ENCODE results near the gene SHOC1.

Gene SHOC1

GRCh38 chr9:111794835-111795556, at the start of gene SHOC1:
SHOC1 (minus strand) TSS chr9:111794937; CDS start chr9:111791418, 3,519 bp downstream.
- Histone ChIP-seq H2AFZ (ENCODE audit: low read depth, low read length) (no peak within 1 kb of the TSS), H3K4me2 (ENCODE audit: low read length) (no peak within 1 kb of the TSS), H3K9ac (ENCODE audit: low read length) (no peak within 1 kb of the TSS), H3K4me3 (ENCODE audit: low read length) (no peak within 1 kb of the TSS), H4K20me1 (ENCODE audit: insufficient read depth, low read length) (no peaks in the 10 kb centered on the region), H3K27me3 (ENCODE audit: low read depth, low read length) (no peaks in the 10 kb centered on the region), H3K9me3 (ENCODE audit: insufficient read depth, low read length) (no peaks in the 10 kb centered on the region), H3K36me3 (replicated peaks; ENCODE audit: low read depth, low read length) (no peaks in the 10 kb centered on the region), H3K27ac (ENCODE audit: low read length) (no peak within 1 kb of the TSS), H3K79me2 (ENCODE audit: low read length) (no peaks in the 10 kb centered on the region), H3K4me1 (ENCODE audit: low read length) (no peaks in the 10 kb centered on the region)
- no peak for TF ChIP-seq CTCF (IDR thresholded peaks at IDR 0.05; ENCODE audit: low read depth, low read length)
- no peak for TF ChIP-seq EZH2phosphoT487 (IDR thresholded peaks at IDR 0.05; ENCODE audit: low read depth)

- Histone ChIP-seq H3K27ac (ENCODE audit: low read length) (no peak overlapping the region), H3K4me1 (ENCODE audit: low read length) (peaks cover 13% of the 10 kb centered on the region), H3K4me2 (ENCODE audit: low read length) (no peak overlapping the region), H3K79me2 (ENCODE audit: low read length) (no peaks in the 10 kb centered on the region), H3K27me3 (ENCODE audit: low read depth, low read length) (peaks cover 17% of the 10 kb centered on the region), H2AFZ (ENCODE audit: low read depth, low read length) (no peak overlapping the region), H3K36me3 (replicated peaks; ENCODE audit: low read depth, low read length) (no peaks in the 10 kb centered on the region), H3K9ac (ENCODE audit: low read length) (no peak overlapping the region), H3K4me3 (ENCODE audit: low read length) (no peak overlapping the region), H4K20me1 (ENCODE audit: insufficient read depth, low read length) (no peaks in the 10 kb centered on the region), H3K9me3 (ENCODE audit: insufficient read depth, low read length) (no peaks in the 10 kb centered on the region)
- no peak for TF ChIP-seq CTCF (IDR thresholded peaks at IDR 0.05; ENCODE audit: low read depth, low read length)
- TF ChIP-seq EZH2phosphoT487 (IDR thresholded peaks at IDR 0.05; ENCODE audit: low read depth) = no peak
Measured at GRCh38 chr9:111843971-111844370, 49.2 kb upstream of the SHOC1 start.

- TF ChIP-seq CTCF (IDR thresholded peaks at IDR 0.05; ENCODE audit: low read depth, low read length) (no peak), EZH2phosphoT487 (IDR thresholded peaks at IDR 0.05; ENCODE audit: low read depth) (no peak)
- H3K4me1 ChIP-seq (ENCODE audit: low read length) = peaks cover 16% of the 10 kb centered on the region
Measured at GRCh38 chr9:111842313-111842712, 47.6 kb upstream of the SHOC1 start.

GRCh38 chr9:111840442-111840841, 45.7 kb upstream of the SHOC1 start:
- TF ChIP-seq EZH2phosphoT487 (IDR thresholded peaks at IDR 0.05; ENCODE audit: low read depth) (no peak), CTCF (IDR thresholded peaks at IDR 0.05; ENCODE audit: low read depth, low read length) (no peak)
- H3K36me3 ChIP-seq (replicated peaks; ENCODE audit: low read depth, low read length) = no peaks in the 10 kb centered on the region

More at GRCh38 chr9:111842313-111842712, 47.6 kb upstream of the SHOC1 start:
- no peak overlapping the region for H3K4me3 ChIP-seq (ENCODE audit: low read length)
- no peaks in the 10 kb centered on the region for H3K9me3 ChIP-seq (ENCODE audit: insufficient read depth, low read length)
- H3K79me2 ChIP-seq (ENCODE audit: low read length) = no peaks in the 10 kb centered on the region
- no peak overlapping the region for H3K4me2 ChIP-seq (ENCODE audit: low read length)
- no peaks in the 10 kb centered on the region for H4K20me1 ChIP-seq (ENCODE audit: insufficient read depth, low read length)
- peaks cover 31% of the 10 kb centered on the region for H3K27me3 ChIP-seq (ENCODE audit: low read depth, low read length)
- no peaks in the 10 kb centered on the region for H3K36me3 ChIP-seq (replicated peaks; ENCODE audit: low read depth, low read length)
- no peak overlapping the region for H2AFZ ChIP-seq (ENCODE audit: low read depth, low read length)
- H3K9ac ChIP-seq (ENCODE audit: low read length) = no peak overlapping the region
- no peak overlapping the region for H3K27ac ChIP-seq (ENCODE audit: low read length)

More at GRCh38 chr9:111840442-111840841, 45.7 kb upstream of the SHOC1 start:
- Histone ChIP-seq H3K27ac (ENCODE audit: low read length) (no peak overlapping the region), H3K9me3 (ENCODE audit: insufficient read depth, low read length) (no peaks in the 10 kb centered on the region), H3K79me2 (ENCODE audit: low read length) (no peaks in the 10 kb centered on the region), H3K4me1 (ENCODE audit: low read length) (peaks cover 26% of the 10 kb centered on the region), H3K4me3 (ENCODE audit: low read length) (no peak overlapping the region), H3K4me2 (ENCODE audit: low read length) (no peak overlapping the region), H3K9ac (ENCODE audit: low read length) (no peak overlapping the region), H4K20me1 (ENCODE audit: insufficient read depth, low read length) (no peaks in the 10 kb centered on the region), H2AFZ (ENCODE audit: low read depth, low read length) (no peak overlapping the region), H3K27me3 (ENCODE audit: low read depth, low read length) (peaks cover 43% of the 10 kb centered on the region)
